Smooth muscle cell (in vitro differentiated cells): ENCODE results near the gene JMJD7. TPM values are rescaled to one million over a fixed set of nuclear protein-coding genes. Genes with fewer than 3 reads are reported as not detected.
"Not testable (repeated sequence)": the region's sequence is repeated elsewhere in the genome, so short reads cannot be mapped to it uniquely, and the experiment has no call there.

Source experiments
- DNase-seq: peaks from one replicate; lab custom pipeline; 2025; ENCODE audit not compliant: unreplicated experiment; lab: John Stamatoyannopoulos, UW
- H2AFZ ChIP-seq: fragments of 200-600 bp; sonication (generic); 2 replicates; pipeline ENCODE4 v1.6.0; 2016; ENCODE audit warnings: antibody characterized with exemption, low read depth, mild to moderate bottlenecking
- H3F3A ChIP-seq: fragments of 200-600 bp; sonication (generic); 2 replicates; pipeline ENCODE4 v1.6.0; 2017; ENCODE audit warnings: antibody characterized with exemption, low read depth
- H3K27ac ChIP-seq: fragments of 200-600 bp; sonication (generic); 2 replicates; pipeline ENCODE4 v1.5.1; 2016; ENCODE audit warnings: low read depth, mild to moderate bottlenecking
- H3K27me3 ChIP-seq: fragments of 200-600 bp; sonication (generic); 2 replicates; pipeline ENCODE4 v1.6.1; 2016; ENCODE audit warnings: low read depth, mild to moderate bottlenecking
- H3K36me3 ChIP-seq: fragments of 200-600 bp; sonication (generic); 2 replicates; pipeline ENCODE4 v1.5.1; 2016; ENCODE audit warnings: low read depth
- H3K4me1 ChIP-seq: fragments of 200-600 bp; sonication (generic); 2 replicates; pipeline ENCODE4 v1.5.1; 2016; ENCODE audit warnings: low read depth
- H3K4me2 ChIP-seq: fragments of 200-600 bp; sonication (generic); 2 replicates; pipeline ENCODE4 v1.6.0; 2016; ENCODE audit warnings: mild to moderate bottlenecking
- H3K4me3 ChIP-seq: fragments of 200-600 bp; sonication (generic); 2 replicates; pipeline ENCODE4 v1.5.1; 2016; ENCODE audit warnings: mild to moderate bottlenecking
- H3K79me2 ChIP-seq: fragments of 200-600 bp; sonication (generic); 2 replicates; pipeline ENCODE4 v1.6.0; 2016; ENCODE audit warnings: low read depth, mild to moderate bottlenecking
- H3K9ac ChIP-seq: fragments of 200-600 bp; sonication (generic); 2 replicates; pipeline ENCODE4 v1.6.0; 2016; ENCODE audit warnings: low read depth
- H3K9me3 ChIP-seq: fragments of 200-600 bp; sonication (generic); replicated peaks from 2 replicates; pipeline ENCODE4 v1.5.1; 2016; ENCODE audit warnings: low read depth
- H4K20me1 ChIP-seq: fragments of 200-600 bp; sonication (generic); 2 replicates; pipeline ENCODE4 v1.6.0; 2016; ENCODE audit warnings: low read depth
- CTCF ChIP-seq: fragments of 200-600 bp; sonication (generic); IDR thresholded peaks from 2 replicates; pipeline ENCODE4 v1.5.1; 2017; ENCODE audit warnings: borderline replicate concordance, mild to moderate bottlenecking, antibody characterized with exemption; ENCODE audit not compliant: insufficient read depth, poor library complexity, severe bottlenecking
- WGBS: methylation state at CpG from one replicate; pipeline ENCODE4 v1.1.7; 2016; ENCODE audit warnings: low lambda C conversion rate; 5-methylcytosine and 5-hydroxymethylcytosine counted together
- polyA plus RNA-seq: library from polyadenylated mRNA; unstranded; fragments of >200 nt; fragmentation: Nextera tagmentation; extraction: Ambion mirVana; gene quantifications from 2 replicates; pipeline ENCODE4 v1.2.1, GENCODE V29; 2016
- total RNA-seq: library from RNA; depleted of rRNA; stranded (reverse); fragments of >200 nt; gene quantifications from 2 replicates; pipeline ENCODE4 v1.2.3, GENCODE V29; 2014

JMJD7 gene
- total and polyA plus RNA-seq, 2 experiments from 2014 or later = 3.3 to 5.0 TPM

GRCh38 chr15:41828807-41829141 lies 882 bp downstream of the JMJD7 start:
- Histone ChIP-seq H3K27me3 (no peaks in the 10 kb centered on the region), H4K20me1 (no peaks in the 10 kb centered on the region), H3K36me3 (no peaks in the 10 kb centered on the region), H3K4me2 (peak overlapping the region; percentile 93), H2AFZ (no peak overlapping the region), H3K27ac (peak overlapping the region; percentile 81), H3K4me1 (peaks cover 5% of the 10 kb centered on the region), H3K9me3 (no peaks in the 10 kb centered on the region), H3F3A (no peaks in the 10 kb centered on the region), H3K9ac (peak overlapping the region; percentile 88), H3K79me2 (no peaks in the 10 kb centered on the region), H3K4me3 (peak overlapping the region; percentile 77)
- 36% methylated on average over 6 of the region's 6 CpGs for WGBS
- TF ChIP-seq CTCF = no peak
- DNase-seq = no peak

- no peak for DNase-seq
- H3K4me2 ChIP-seq = no peak overlapping the region
- H3K4me1 ChIP-seq = peaks cover 5% of the 10 kb centered on the region
- H4K20me1 ChIP-seq = no peaks in the 10 kb centered on the region
- TF ChIP-seq CTCF = no peak
- no peaks in the 10 kb centered on the region for H3K36me3 ChIP-seq
- WGBS = 92% methylated on average over 13 of the region's 13 CpGs
- no peaks in the 10 kb centered on the region for H3F3A ChIP-seq
- H3K27me3 ChIP-seq = no peaks in the 10 kb centered on the region
- no peaks in the 10 kb centered on the region for H3K9me3 ChIP-seq
- H3K4me3 ChIP-seq = no peak overlapping the region
- no peak overlapping the region for H3K9ac ChIP-seq
- H2AFZ ChIP-seq = no peak overlapping the region
- H3K27ac ChIP-seq = no peak overlapping the region
- H3K79me2 ChIP-seq = no peaks in the 10 kb centered on the region
These were observed 2.2 kb downstream of the JMJD7 start for GRCh38 chr15:41829959-41830646.

GRCh38 chr15:41831291-41831690 lies 3.4 kb downstream of the JMJD7 start:
- H3K4me3 ChIP-seq, H3K9ac ChIP-seq, H3K27ac ChIP-seq, H3K27me3 ChIP-seq, H3K79me2 ChIP-seq, H3K4me1 ChIP-seq, H3K9me3 ChIP-seq, H4K20me1 ChIP-seq, DNase-seq, H3F3A ChIP-seq, H2AFZ ChIP-seq, H3K4me2 ChIP-seq, H3K36me3 ChIP-seq: not testable (repeated sequence)
- WGBS = 95% methylated on average over 4 of the region's 4 CpGs

- H3K36me3 ChIP-seq = no peaks in the 10 kb centered on the region
- no peaks in the 10 kb centered on the region for H3K79me2 ChIP-seq
- no peak overlapping the region for H3K27ac ChIP-seq
- H2AFZ ChIP-seq = no peak overlapping the region
- TF ChIP-seq CTCF = no peak
- H3K9ac ChIP-seq = no peak overlapping the region
- H3K9me3 ChIP-seq = no peaks in the 10 kb centered on the region
- H3K27me3 ChIP-seq = no peaks in the 10 kb centered on the region
- peaks cover 4% of the 10 kb centered on the region for H3K4me1 ChIP-seq
- no peak overlapping the region for H3K4me2 ChIP-seq
- H3K4me3 ChIP-seq = no peak overlapping the region
- DNase-seq = no peak
- H3F3A ChIP-seq = no peaks in the 10 kb centered on the region
- 96% methylated on average over 10 of the region's 10 CpGs for WGBS
- no peaks in the 10 kb centered on the region for H4K20me1 ChIP-seq
These were observed 4.3 kb downstream of the JMJD7 start for GRCh38 chr15:41832208-41832607.
